Mesodermal cell (in vitro differentiated cells): ENCODE results near the gene CRYBG2.
"Not testable (repeated sequence)": the region's sequence is repeated elsewhere in the genome, so short reads cannot be mapped to it uniquely, and the experiment has no call there.

Source experiments
- H3K27ac ChIP-seq: 2 replicates; pipeline ENCODE4 v1.7.0; 2013; ENCODE audit warnings: mild to moderate bottlenecking, low read depth, low read length, moderate library complexity; ENCODE audit not compliant: severe bottlenecking
- H3K36me3 ChIP-seq: 2 replicates; pipeline ENCODE4 v1.7.1; 2013; ENCODE audit warnings: mild to moderate bottlenecking, low read length, moderate library complexity; ENCODE audit not compliant: control insufficient read depth, insufficient read depth
- H3K4me1 ChIP-seq: one replicate; pipeline ENCODE4 v1.7.1; 2013; ENCODE audit warnings: mild to moderate bottlenecking, low read length; ENCODE audit not compliant: insufficient read depth, control insufficient read depth, poor library complexity, severe bottlenecking
- H3K4me3 ChIP-seq: 2 replicates; pipeline ENCODE4 v1.7.0; 2013; ENCODE audit warnings: low read length, control low read depth, mild to moderate bottlenecking; ENCODE audit not compliant: insufficient read depth, poor library complexity, severe bottlenecking; ENCODE audit errors: extremely low read depth
- H3K9me3 ChIP-seq: 2 replicates; pipeline ENCODE4 v1.7.1; 2013; ENCODE audit warnings: mild to moderate bottlenecking, low read length, moderate library complexity; ENCODE audit not compliant: control insufficient read depth
- WGBS, 2 experiments: methylation state at CpG; one replicate each; pipeline ENCODE4 v1.1.5; 2013; ENCODE audit warnings: missing lambda C conversion rate in 2 of 2; ENCODE audit not compliant: insufficient coverage in 2 of 2; 5-methylcytosine and 5-hydroxymethylcytosine counted together

Gene CRYBG2

GRCh38 chr1:26293911-26294463 lies 59.9 kb downstream of the CRYBG2 start:
- H3K4me3 ChIP-seq, result no peak overlapping the region
- WGBS, 2 experiments, result 76 to 84% methylated on average over 10 to 11 of the region's 11 CpGs
- peaks cover 12% of the 10 kb centered on the region for H3K4me1 ChIP-seq
- no peaks in the 10 kb centered on the region for H3K36me3 ChIP-seq
- H3K27ac ChIP-seq, result no peak overlapping the region
- no peaks in the 10 kb centered on the region for H3K9me3 ChIP-seq

- WGBS, 2 experiments, result 92 to 100% methylated on average over 3 of the region's 5 CpGs
These were observed 61.2 kb downstream of the CRYBG2 start for GRCh38 chr1:26292735-26293134.

GRCh38 chr1:26291939-26292338 lies 62.0 kb downstream of the CRYBG2 start:
- Histone ChIP-seq H3K4me3 (no peak overlapping the region), H3K4me1 (peaks cover 5% of the 10 kb centered on the region), H3K36me3 (no peaks in the 10 kb centered on the region), H3K9me3 (no peaks in the 10 kb centered on the region), H3K27ac (no peak overlapping the region)
- 93 to 96% methylated on average over 4 of the region's 4 CpGs for WGBS, 2 experiments

More at GRCh38 chr1:26292735-26293134, 61.2 kb downstream of the CRYBG2 start:
- H3K27ac ChIP-seq, H3K4me1 ChIP-seq, H3K36me3 ChIP-seq, H3K4me3 ChIP-seq, H3K9me3 ChIP-seq: not testable (repeated sequence)

- Histone ChIP-seq H3K9me3 (no peaks in the 10 kb centered on the region), H3K4me1 (peaks cover 5% of the 10 kb centered on the region), H3K27ac (no peak overlapping the region), H3K4me3 (no peak overlapping the region), H3K36me3 (no peaks in the 10 kb centered on the region)
- WGBS, 2 experiments, result 90 to 100% methylated on average over 3 of the region's 3 CpGs
These were observed 62.5 kb downstream of the CRYBG2 start for GRCh38 chr1:26291433-26291832.

- 63 to 64% methylated on average over 5 to 9 of the region's 11 CpGs for WGBS, 2 experiments
- Histone ChIP-seq H3K4me1 (peaks cover 5% of the 10 kb centered on the region), H3K9me3 (no peaks in the 10 kb centered on the region), H3K4me3 (no peak overlapping the region), H3K36me3 (no peaks in the 10 kb centered on the region), H3K27ac (no peak overlapping the region)
These were observed 63.1 kb downstream of the CRYBG2 start for GRCh38 chr1:26290882-26291261.

GRCh38 chr1:26290122-26290881 lies 63.6 kb downstream of the CRYBG2 start:
- Histone ChIP-seq H3K4me3 (no peak overlapping the region), H3K4me1 (peaks cover 5% of the 10 kb centered on the region), H3K36me3 (no peaks in the 10 kb centered on the region), H3K9me3 (no peaks in the 10 kb centered on the region), H3K27ac (no peak overlapping the region)
- WGBS, 2 experiments, result 56 to 65% methylated on average over 8 to 10 of the region's 11 CpGs

GRCh38 chr1:26289158-26290059 lies 64.5 kb downstream of the CRYBG2 start:
- Histone ChIP-seq H3K36me3 (no peaks in the 10 kb centered on the region), H3K4me1 (peaks cover 13% of the 10 kb centered on the region), H3K4me3 (no peak overlapping the region), H3K27ac (no peak overlapping the region), H3K9me3 (no peaks in the 10 kb centered on the region)
- 91% methylated on average over 20 to 21 of the region's 21 CpGs for WGBS, 2 experiments

- Histone ChIP-seq H3K4me1 (peaks cover 21% of the 10 kb centered on the region), H3K27ac (no peak overlapping the region), H3K4me3 (no peak overlapping the region), H3K36me3 (peaks cover 8% of the 10 kb centered on the region), H3K9me3 (no peaks in the 10 kb centered on the region)
- WGBS, 2 experiments, result 88 to 89% methylated on average over 5 of the region's 5 CpGs
These were observed 65.5 kb downstream of the CRYBG2 start for GRCh38 chr1:26288311-26288941.

- H3K9me3 ChIP-seq, result no peaks in the 10 kb centered on the region
- 93 to 100% methylated on average over 1 to 3 of the region's 5 CpGs for WGBS, 2 experiments
- H3K4me1 ChIP-seq, result peaks cover 22% of the 10 kb centered on the region
- H3K27ac ChIP-seq, result no peak overlapping the region
- no peak overlapping the region for H3K4me3 ChIP-seq
- H3K36me3 ChIP-seq, result peaks cover 11% of the 10 kb centered on the region
These were observed 66.1 kb downstream of the CRYBG2 start for GRCh38 chr1:26287811-26288210.

GRCh38 chr1:26287033-26287711 lies 66.8 kb downstream of the CRYBG2 start:
- H3K36me3 ChIP-seq, result peaks cover 18% of the 10 kb centered on the region
- no peaks in the 10 kb centered on the region for H3K9me3 ChIP-seq
- no peak overlapping the region for H3K27ac ChIP-seq
- peaks cover 28% of the 10 kb centered on the region for H3K4me1 ChIP-seq
- no peak overlapping the region for H3K4me3 ChIP-seq
- WGBS, 2 experiments, result 94 to 95% methylated on average over 5 to 6 of the region's 8 CpGs
